MM.1S (cell line): Measurements from ENCODE around the gene ZEB2.
A peak's percentile ranks its signal among the peaks of the same experiment; 100 is the strongest.

ENCODE experiments used
- DNase-seq: peaks from one replicate; pipeline ENCODE4 v3.0.0-alpha.2; 2015
- H2AFZ ChIP-seq: fragments of 300-600 bp; sonication (generic); 2 replicates; pipeline ENCODE4 v1.6.0; 2016; ENCODE audit warnings: antibody characterized with exemption, low read length
- H3F3A ChIP-seq: fragments of 300-600 bp; sonication (generic); 2 replicates; pipeline ENCODE4 v1.6.1; 2016; ENCODE audit warnings: mild to moderate bottlenecking, antibody characterized with exemption, low read length, moderate library complexity, mixed read lengths; ENCODE audit not compliant: insufficient read depth
- H3K27ac ChIP-seq: fragments of 300-600 bp; sonication (generic); 2 replicates; pipeline ENCODE4 v1.5.1; 2016; ENCODE audit warnings: mild to moderate bottlenecking, low read length
- H3K27me3 ChIP-seq: fragments of 300-600 bp; sonication (generic); replicated peaks from 2 replicates; pipeline ENCODE4 v1.6.0; 2016; ENCODE audit warnings: low read length; ENCODE audit not compliant: insufficient read depth
- H3K36me3 ChIP-seq: fragments of 300-600 bp; sonication (generic); replicated peaks from 2 replicates; pipeline ENCODE4 v1.6.1; 2016; ENCODE audit warnings: mild to moderate bottlenecking, low read length, mixed read lengths; ENCODE audit not compliant: insufficient read depth
- H3K4me1 ChIP-seq: fragments of 300-600 bp; sonication (generic); 2 replicates; pipeline ENCODE4 v1.6.1; 2016; ENCODE audit warnings: low read length, mixed read lengths
- H3K4me2 ChIP-seq: fragments of 300-600 bp; sonication (generic); 2 replicates; pipeline ENCODE4 v1.6.0; 2016; ENCODE audit warnings: low read depth, low read length
- H3K4me3 ChIP-seq: fragments of 300-600 bp; sonication (generic); 2 replicates; pipeline ENCODE4 v1.5.1; 2016; ENCODE audit warnings: low read length, mixed read lengths
- H3K79me2 ChIP-seq: fragments of 300-600 bp; sonication (generic); 2 replicates; pipeline ENCODE4 v1.6.1; 2016; ENCODE audit warnings: mixed run types, low read length, mixed read lengths
- H3K9ac ChIP-seq: fragments of 300-600 bp; sonication (generic); 2 replicates; pipeline ENCODE4 v1.6.1; 2016; ENCODE audit warnings: low read length, mixed read lengths
- H3K9me2 ChIP-seq: fragments of 300-600 bp; sonication (generic); replicated peaks from 2 replicates; pipeline ENCODE4 v1.6.1; 2016; ENCODE audit warnings: mild to moderate bottlenecking, low read length, mixed read lengths; ENCODE audit not compliant: insufficient read depth
- H3K9me3 ChIP-seq: fragments of 300-600 bp; sonication (generic); replicated peaks from 2 replicates; pipeline ENCODE4 v1.6.1; 2016; ENCODE audit warnings: mild to moderate bottlenecking, low read length, mixed read lengths; ENCODE audit not compliant: insufficient read depth
- H4K20me1 ChIP-seq: fragments of 300-600 bp; sonication (generic); 2 replicates; pipeline ENCODE4 v1.6.1; 2016; ENCODE audit warnings: mild to moderate bottlenecking, low read length, moderate library complexity, mixed read lengths; ENCODE audit not compliant: insufficient read depth
- EZH2 ChIP-seq: fragments of 300-600 bp; sonication (generic); optimal IDR thresholded peaks from 2 replicates; pipeline ENCODE3; 2017; ENCODE audit warnings: low read depth, mild to moderate bottlenecking, antibody characterized with exemption, low read length, mixed read lengths
- EZH2phosphoT487 ChIP-seq: fragments of 300-600 bp; sonication (generic); IDR thresholded peaks from 2 replicates; pipeline ENCODE4 v1.6.1; 2018; ENCODE audit warnings: antibody characterized with exemption, low read length
- TF ChIP-seq, protein P1 (sequence below): fragments of 300-600 bp; sonication (generic); IDR thresholded peaks from 2 replicates; pipeline ENCODE4 v1.5.1; 2016; ENCODE audit warnings: antibody characterized with exemption, low read length, mixed read lengths

ZEB2 gene

DNA sequence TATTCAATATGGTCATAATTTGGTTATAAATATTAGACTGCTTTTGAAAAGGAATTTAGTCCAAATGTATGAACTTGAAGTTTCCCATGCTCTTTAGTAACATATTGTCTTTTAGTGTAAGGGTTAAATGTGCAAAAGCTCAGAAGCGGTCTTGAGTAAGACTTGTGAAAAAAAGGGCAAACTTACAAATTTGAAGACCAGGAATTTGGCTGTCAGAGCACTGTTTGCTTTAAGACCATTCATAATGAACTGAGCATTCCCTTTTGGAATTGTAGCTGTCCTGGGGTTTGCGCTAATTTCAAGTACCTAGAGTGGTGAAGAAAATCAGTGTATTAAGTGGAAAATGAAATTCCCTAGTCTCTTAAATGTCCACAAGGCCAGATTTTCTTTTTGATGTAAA is 6.9 kb upstream of the ZEB2 start:
- H3K4me2 ChIP-seq: no peak overlapping the region
- H3K9ac ChIP-seq: no peak overlapping the region
- TF ChIP-seq, protein P1, sequence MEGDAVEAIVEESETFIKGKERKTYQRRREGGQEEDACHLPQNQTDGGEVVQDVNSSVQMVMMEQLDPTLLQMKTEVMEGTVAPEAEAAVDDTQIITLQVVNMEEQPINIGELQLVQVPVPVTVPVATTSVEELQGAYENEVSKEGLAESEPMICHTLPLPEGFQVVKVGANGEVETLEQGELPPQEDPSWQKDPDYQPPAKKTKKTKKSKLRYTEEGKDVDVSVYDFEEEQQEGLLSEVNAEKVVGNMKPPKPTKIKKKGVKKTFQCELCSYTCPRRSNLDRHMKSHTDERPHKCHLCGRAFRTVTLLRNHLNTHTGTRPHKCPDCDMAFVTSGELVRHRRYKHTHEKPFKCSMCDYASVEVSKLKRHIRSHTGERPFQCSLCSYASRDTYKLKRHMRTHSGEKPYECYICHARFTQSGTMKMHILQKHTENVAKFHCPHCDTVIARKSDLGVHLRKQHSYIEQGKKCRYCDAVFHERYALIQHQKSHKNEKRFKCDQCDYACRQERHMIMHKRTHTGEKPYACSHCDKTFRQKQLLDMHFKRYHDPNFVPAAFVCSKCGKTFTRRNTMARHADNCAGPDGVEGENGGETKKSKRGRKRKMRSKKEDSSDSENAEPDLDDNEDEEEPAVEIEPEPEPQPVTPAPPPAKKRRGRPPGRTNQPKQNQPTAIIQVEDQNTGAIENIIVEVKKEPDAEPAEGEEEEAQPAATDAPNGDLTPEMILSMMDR: no peak
- TF ChIP-seq EZH2 (no peak), EZH2phosphoT487 (no peak)
- H3K9me3 ChIP-seq: no peaks in the 10 kb centered on the region
- no peak overlapping the region for H3K27ac ChIP-seq
- H3K4me3 ChIP-seq: no peak overlapping the region
- H3K9me2 ChIP-seq: no peaks in the 10 kb centered on the region
- H3F3A ChIP-seq: no peaks in the 10 kb centered on the region
- H3K27me3 ChIP-seq: peaks cover 26% of the 10 kb centered on the region
- H3K79me2 ChIP-seq: no peaks in the 10 kb centered on the region
- no peaks in the 10 kb centered on the region for H3K36me3 ChIP-seq
- H2AFZ ChIP-seq: no peak overlapping the region
- no peaks in the 10 kb centered on the region for H3K4me1 ChIP-seq
- DNase-seq: no peak
- H4K20me1 ChIP-seq: no peaks in the 10 kb centered on the region

DNA sequence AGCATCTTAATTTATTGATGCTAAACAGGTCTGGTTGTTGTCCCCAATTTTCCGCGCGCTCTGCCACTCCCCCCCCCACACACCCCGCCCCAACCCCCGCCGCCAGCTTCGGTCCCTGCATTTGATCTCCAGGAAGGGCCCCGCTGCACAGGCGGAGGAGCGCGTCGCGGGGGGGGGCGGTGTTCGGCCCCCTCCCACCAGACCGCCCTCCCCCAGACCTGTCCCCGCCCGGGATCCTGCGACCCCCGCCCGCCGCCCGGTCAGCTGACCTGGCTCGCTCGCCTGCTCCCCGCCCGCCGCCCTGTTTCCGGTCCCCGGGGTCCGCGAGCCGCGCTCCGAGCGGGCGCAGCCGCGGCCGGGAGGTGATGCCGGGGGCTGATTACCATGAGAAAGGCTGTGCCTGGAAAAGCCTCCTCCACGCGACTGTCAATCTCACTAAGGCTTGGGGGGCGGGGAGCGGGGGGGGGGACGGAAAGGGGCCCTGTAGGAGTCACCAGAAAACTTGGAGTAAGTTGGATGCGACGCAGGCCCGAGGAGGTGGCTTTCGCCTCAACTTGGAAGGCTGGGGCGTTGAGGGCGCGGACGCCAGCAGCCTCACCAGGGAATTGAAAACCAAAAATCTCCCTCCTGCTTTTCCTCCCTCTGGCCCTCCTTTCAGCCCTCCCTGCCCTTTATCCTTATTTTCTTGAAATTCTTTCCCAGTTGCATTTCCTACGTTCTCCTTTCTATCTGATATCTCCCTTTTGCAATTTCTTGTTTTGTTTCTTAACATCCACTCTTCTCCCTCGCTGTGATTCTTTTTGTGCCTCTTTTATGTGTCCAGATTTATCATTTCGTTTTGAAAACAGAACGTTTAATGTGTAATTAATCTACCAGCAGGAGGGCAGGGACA is 4.4 kb upstream of the ZEB2 start:
- no peaks in the 10 kb centered on the region for H3K9me2 ChIP-seq
- H3K4me2 ChIP-seq: peak overlapping the region; percentile 86
- TF ChIP-seq, protein P1: no peak
- no peak for TF ChIP-seq EZH2phosphoT487
- no peak for TF ChIP-seq EZH2
- H3K4me3 ChIP-seq: peak overlapping the region; percentile 20; the same call in 1 of the 2 replicates
- peaks cover 8% of the 10 kb centered on the region for H3K4me1 ChIP-seq
- H3K79me2 ChIP-seq: no peaks in the 10 kb centered on the region
- H4K20me1 ChIP-seq: no peaks in the 10 kb centered on the region
- no peaks in the 10 kb centered on the region for H3K9me3 ChIP-seq
- H2AFZ ChIP-seq: no peak overlapping the region
- H3K9ac ChIP-seq: no peak overlapping the region
- 0 out of 2 replicates have a peak, but pooled peaks cover 4% of the 10 kb centered on the region for H3F3A ChIP-seq
- no peaks in the 10 kb centered on the region for H3K36me3 ChIP-seq
- no peak for DNase-seq
- no peak overlapping the region for H3K27ac ChIP-seq
- peaks cover 49% of the 10 kb centered on the region for H3K27me3 ChIP-seq

DNA sequence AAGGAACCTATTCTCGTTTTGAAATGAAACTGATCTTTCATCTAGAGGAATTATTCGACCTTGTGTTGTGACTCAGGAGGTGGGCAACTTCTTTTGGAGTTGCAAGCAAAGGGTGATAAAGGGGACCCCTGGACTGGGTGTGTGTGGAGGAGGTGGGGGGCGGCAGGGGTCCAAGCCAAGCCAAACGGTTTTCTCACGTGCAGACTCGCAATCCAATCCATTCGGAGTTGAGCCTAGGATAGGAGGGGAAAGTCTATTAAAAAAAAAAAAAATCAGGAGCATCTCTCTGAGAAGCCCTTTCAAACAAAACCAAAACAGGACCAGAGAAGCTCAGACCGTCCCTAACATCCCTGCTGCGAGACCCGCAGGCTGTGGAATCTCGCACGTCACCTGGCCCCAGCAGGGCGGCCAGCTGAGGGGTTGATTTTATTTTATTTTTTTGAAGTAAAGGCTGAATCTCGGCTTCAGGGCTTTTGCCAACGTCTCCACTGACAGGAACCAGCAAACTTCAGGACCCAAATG is 3.7 kb upstream of the ZEB2 start:
- no peaks in the 10 kb centered on the region for H3K79me2 ChIP-seq
- no peak overlapping the region for H3K9ac ChIP-seq
- 0 out of 2 replicates have a peak, but pooled peaks cover 6% of the 10 kb centered on the region for H3F3A ChIP-seq
- peak overlapping the region; percentile 20; the same call in 1 of the 2 replicates for H3K4me3 ChIP-seq
- H3K9me3 ChIP-seq: no peaks in the 10 kb centered on the region
- H3K27ac ChIP-seq: no peak overlapping the region
- TF ChIP-seq, protein P1: no peak
- TF ChIP-seq EZH2phosphoT487 (no peak), EZH2 (no peak)
- peaks cover 56% of the 10 kb centered on the region for H3K27me3 ChIP-seq
- H3K9me2 ChIP-seq: no peaks in the 10 kb centered on the region
- no peaks in the 10 kb centered on the region for H3K36me3 ChIP-seq
- no peak for DNase-seq
- no peaks in the 10 kb centered on the region for H4K20me1 ChIP-seq
- no peak overlapping the region for H2AFZ ChIP-seq
- H3K4me2 ChIP-seq: peak overlapping the region; percentile 86
- peaks cover 10% of the 10 kb centered on the region for H3K4me1 ChIP-seq
